Fibroblast of lung (primary cell): ENCODE results near the gene FHAD1.

Source experiments
- CTCF ChIP-seq, 2 donors: IDR thresholded peaks in 1 of 2; conservative IDR thresholded peaks in 1 of 2; 1 replicate in 1 of 2; 2 replicates in 1 of 2; pipeline ENCODE4 v1.5.1; 2011 to 2012; ENCODE audit warnings: low read length in 2 of 2, control low read depth in 1 of 2, inconsistent platforms in 1 of 2, low read depth in 1 of 2, mild to moderate bottlenecking in 1 of 2
- EZH2 ChIP-seq: IDR thresholded peaks from 2 replicates; pipeline ENCODE4 v1.5.1; 2012; ENCODE audit warnings: low read length, control low read depth, mild to moderate bottlenecking; ENCODE audit errors: missing control alignments

DNA sequence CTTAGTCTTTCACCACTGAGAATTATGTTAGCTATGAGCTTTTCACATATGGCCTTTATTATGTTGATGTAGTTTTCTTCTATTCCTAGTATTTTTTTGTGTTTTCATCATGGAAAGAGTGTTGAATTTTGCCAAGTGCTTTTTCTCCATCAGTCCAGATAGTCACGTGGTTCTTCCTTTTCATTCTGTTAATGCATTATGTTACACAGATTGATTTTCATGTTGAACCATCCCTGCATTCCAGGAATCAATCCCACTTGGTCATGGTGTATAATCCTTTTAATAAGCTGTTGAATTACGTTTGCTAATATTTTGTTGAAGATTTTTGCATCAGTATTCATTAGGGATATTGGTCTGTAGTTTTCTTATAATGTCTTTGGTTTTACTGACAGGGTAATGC, 17.7 kb downstream of the FHAD1 start:
- TF ChIP-seq CTCF (conservative IDR thresholded peaks at IDR 0.05 in 1 of 2, IDR thresholded peaks at IDR 0.05 in 1 of 2; ENCODE audit: low read depth in 1 of 2, low read length in 2 of 2): no peak
- TF ChIP-seq EZH2: no peak
